GM18858 (cell line): Measurements from ENCODE around the gene FYTTD1.

Experiments
- ATAC-seq: cut with Tn5 transposase; IDR thresholded peaks from one replicate; pipeline ENCODE4 v1.9.1; 2021; ENCODE audit not compliant: unreplicated experiment

The FYTTD1 gene

DNA sequence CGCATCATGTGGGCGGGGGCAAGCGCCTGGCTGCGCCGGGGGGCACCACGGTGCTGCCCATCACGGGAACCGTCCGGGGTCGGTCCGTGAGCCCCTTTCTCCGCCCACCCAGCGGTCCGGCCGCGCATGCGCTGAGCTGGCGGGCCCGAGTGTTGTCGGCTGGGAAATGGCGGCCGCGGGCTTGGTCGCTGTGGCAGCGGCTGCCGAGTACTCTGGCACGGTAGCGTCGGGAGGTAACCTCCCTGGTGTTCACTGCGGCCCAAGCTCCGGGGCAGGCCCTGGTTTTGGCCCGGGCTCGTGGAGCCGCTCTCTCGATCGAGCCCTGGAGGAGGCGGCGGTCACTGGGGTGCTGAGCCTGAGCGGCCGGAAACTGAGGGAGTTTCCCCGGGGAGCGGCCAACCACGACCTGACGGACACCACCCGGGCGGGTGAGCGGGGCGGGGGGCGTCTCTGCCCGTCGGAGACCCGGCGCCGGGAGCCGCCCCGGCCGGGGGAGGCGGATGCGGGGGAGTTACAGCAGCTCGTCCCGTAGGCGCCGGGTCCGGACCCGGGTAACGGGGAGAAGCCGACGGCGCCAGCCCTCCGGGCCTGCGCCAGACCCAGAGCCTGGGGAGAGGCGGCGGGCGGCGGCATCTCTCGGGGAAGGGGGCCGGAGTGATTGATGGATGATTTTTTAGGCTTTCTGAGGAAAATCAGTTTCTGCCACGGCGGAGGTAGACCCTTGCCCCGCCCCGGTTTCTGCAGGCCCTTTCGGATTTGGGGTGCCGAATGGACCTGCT lies 41.6 kb downstream of the FYTTD1 start, which contains the start of gene LRCH3:
TSS of gene LRCH3 (plus strand) at position 142 of the 779 bp plus-strand sequence. CDS start at position 167, 25 bp downstream.
- ATAC-seq: peak; percentile 53

DNA sequence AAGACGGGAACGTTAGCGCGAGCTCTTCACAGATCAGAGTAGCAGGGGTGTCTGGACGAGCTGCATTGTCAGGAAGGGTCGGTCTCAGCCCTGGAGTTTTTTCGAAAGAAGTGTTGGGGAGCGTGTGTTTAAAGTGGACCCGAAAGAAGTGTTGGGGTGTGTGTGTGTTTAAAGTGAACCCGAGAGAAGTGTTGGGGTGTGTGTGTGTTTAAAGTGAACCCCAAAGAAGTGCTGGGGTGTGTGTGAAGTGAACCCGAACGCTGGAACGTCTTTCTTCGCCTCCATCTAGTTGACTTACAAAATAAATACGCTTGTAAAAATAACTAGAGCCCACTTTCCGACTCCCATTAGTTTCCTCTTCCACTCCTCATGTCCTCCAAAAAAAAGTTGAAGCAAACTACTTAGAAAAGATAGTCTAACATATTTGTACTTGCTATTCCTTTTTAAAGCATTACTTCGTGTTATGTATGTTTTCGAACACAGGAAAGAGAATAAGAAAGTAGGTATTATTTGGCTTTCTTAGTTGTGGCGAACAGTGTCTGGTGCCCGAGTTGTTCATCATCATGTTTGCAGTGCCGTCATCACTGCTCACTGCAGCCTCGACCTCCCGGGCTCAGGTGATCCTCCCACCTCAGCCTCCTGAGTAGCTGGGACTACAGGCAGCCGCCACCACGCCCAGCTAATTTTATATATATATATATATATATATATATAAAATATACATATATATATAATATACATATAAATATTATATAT lies 42.4 kb downstream of the FYTTD1 start:
- no peak for ATAC-seq

DNA sequence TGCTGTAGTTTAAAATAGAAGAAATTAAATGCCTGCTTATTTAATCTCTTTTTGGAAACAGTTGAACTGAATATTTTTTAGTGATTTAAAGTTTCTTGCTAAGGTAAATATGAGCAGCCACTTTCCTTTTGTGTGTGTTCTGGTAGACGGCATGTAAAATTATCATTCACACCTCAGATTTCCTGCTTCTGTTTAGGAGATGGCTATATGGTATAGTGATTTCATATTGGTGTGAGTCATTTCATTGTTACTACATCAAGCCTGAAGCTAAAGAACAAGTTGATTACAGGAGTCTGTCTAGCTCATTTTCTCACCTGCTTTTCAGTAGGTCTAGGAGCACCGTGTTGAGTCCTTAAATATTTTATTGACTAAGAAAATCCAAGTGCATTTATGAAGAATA lies 43.6 kb downstream of the FYTTD1 start:
- ATAC-seq: peak; percentile 27

DNA sequence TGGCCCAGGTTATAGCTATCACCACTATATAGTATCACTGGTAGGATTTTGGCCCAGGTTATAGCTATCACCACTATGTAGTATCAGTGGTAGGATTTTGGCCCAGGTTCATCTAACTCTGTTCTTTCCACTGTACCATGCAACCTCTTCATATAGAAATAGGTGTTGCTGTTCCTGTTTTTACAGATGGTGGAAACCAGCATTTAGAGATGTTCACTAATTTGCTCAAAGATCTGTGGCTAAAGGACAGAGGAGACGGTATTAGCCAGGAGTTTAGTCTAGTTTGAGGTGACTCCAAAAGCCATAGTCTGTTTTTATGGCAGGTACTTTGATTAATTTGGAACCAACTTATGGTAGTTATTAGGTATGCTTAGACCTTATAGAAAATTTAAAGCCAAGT lies 44.4 kb downstream of the FYTTD1 start:
- peak; percentile 21 for ATAC-seq

DNA sequence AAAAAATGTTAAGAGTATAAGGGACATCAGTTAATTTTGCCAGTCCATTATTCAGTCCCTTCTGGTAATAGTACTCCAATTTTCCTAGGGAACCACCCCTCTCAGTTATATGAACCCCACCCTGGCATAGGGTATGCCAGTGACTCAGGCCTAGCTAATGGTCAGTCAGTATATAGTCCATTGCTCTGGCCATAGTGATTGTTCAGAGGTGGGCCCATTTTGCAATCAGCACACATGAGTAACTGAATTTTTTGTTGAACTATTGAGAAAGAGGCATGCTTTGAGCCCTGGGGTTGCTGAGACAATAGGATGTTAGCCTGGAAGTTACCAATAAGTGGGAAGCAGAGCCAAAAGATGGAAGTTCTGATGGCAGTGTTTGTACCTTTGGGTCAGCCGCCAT lies 45.5 kb downstream of the FYTTD1 start:
- ATAC-seq: no peak

DNA sequence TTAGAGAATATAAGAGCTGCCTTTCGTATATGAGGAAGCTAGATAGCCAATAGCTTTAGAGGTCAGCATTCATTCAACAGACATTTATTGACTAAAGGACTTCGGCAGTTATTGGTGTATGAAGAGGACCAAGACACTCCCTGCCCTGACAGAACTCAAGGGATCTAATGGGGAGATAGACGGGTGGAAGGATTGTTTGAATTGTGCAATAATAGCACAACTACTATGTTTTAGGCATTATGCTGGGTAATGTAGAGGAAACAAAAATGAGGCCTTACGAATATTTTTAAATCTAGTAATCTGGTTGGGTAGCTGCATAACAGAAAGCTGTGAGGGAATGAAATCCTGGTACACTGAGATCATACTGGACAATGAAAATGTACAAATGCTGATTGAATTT lies 46.4 kb downstream of the FYTTD1 start:
- ATAC-seq: no peak

DNA sequence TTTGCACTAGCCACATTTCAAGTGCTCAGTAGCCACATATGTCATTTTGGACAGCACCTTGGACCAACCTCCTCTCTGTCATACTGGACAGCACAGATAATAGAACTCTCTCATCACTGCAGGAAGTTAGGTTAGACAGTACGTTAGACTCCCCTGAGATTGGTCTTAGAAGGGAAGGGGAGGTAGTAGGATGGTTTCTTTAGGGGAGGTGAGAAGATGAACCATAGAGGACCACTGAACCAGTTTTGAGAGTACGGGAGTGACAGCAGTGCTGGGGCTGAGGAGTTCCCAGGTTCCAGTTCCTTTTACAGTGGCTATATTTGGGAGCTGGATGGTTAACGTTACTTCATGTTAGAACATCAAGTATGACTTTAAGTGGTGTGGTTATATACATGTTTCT lies 49.2 kb downstream of the FYTTD1 start:
- peak; percentile 31 for ATAC-seq

DNA sequence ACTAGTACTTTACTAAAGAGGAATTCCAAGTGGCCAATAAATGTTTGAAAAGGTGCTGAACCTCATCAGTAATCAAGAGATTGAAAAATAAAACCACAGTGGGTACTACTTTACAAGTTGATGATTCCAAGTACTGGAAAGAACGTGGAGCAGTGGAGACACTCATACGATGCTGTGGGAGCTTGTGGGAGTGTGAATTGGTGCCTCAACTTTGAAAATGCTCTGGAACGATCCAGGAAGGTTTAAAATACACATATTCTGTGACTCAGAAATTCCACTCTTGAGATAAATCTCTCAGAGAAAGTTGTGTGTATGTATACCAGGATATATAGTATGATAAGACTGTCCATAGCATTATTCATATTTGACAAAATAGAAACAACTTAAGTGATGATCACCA lies 50.7 kb downstream of the FYTTD1 start:
- no peak for ATAC-seq

DNA sequence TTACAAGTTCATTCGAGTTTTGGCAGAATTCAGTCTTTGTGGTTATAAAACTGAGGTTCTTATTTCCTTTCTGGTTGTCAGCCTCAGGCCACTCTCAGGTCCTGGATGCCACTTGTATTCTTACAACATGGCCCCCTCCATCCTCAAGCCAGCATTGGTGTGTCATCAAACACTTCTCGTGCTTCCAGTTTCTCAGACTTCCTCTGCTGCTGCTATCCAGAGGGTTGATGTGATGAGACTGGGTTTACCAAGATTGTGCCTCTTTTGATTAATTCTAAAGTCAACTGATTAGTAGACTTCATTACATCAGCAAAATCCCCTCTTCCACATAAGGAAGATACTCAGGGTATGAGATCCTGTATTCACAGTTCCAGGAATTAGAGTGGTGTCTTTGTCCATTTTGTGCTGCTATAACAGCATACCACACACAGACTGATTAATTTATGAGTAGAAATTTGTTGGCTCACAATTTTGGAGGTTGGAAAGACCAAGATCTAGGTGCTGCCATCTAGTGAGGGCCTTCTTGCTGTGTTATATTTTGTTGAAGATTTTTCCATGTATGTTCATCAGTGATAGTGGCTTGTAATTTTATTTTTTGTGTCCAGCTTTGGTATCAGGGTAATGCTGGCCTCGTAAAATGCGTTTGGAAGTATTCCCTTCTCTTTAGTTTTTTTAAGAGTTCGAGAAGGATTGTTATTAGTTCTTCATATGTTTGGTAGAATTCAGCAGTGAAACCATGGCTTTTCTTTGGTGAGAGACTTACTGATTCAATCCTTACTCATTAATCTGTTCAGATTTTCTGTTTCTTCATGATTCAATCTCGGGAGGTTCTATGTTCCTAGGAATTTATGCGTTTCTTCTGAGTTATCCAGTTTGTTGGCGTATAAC lies 52.5 kb downstream of the FYTTD1 start:
- ATAC-seq: no peak

DNA sequence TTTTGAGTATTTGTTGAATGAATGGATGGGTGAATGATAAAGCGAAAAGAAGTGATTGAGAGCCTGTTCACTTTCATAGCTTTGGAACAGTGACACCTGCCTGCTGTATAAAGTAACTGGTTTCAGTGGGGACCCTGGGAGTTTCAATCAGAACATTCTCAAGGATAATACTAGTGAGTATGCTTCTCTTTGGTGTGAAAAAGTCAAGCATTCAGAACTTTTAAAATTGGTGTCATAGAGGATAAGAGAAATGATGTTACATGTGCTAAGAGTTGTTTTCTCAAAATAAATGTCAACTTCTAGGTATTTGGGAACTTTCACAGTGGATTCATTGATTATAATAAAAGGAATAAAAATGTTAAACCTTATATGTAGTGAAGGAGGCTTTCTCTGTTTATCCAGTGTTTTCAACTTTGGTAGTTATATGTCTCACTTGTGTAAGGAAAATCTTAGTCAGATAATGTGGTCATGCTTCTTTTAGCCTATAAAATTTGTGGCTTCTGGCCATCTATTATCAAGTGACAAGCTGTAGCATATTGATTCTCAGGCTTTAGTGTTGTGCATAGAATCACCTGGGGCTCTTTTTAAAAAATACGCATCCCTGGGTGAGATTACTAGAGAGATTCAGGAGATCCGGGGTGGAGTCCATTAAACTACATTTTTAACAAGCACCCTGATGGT lies 53.2 kb downstream of the FYTTD1 start:
- ATAC-seq: no peak

DNA sequence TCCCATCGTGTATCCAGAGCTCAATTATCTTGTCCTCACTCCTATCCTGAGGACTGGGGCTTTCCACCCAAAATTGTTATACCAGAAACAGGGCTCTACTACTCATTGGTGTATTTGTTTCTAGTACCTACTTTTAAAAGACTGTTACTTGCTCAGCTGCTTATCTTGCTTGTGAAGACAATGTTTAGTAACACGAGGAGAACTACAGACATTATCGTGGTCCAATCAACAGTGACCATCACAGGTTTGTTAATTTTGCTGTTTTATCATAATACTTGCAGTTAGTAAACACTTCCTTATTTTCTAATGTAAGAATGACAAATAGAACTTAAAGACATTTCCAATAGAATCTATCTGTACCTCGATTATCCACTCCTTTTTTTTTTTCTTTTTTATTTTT lies 54.8 kb downstream of the FYTTD1 start:
- ATAC-seq: no peak

DNA sequence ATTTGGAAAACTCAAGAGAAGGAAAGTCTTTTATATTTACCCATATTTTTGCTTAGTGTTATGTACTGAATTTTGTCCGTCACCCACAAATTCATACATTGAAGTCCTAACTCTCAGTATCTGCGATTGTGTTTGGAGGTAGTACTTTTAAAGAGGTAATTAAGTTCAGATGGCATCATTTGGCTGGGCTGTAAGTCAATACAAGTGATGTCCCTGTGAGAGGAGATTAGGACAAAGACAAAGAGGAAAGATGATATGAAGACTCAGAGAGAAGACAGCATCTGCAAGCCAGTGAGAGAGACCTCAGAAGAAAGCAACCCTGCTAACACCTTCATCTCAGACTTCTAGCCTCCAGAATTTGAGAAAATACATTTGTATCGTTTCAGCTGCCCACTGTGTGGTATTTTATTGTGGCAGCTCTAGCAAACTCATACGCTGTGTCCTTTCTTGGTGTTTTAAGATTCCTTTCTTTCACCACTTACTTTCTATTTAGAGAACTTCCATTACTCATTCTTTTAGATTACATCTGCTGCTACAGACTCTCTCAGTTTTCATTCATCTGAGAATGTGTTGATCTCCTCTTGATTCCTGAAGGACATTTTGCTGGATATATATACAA lies 58.4 kb downstream of the FYTTD1 start:
- ATAC-seq: no peak

DNA sequence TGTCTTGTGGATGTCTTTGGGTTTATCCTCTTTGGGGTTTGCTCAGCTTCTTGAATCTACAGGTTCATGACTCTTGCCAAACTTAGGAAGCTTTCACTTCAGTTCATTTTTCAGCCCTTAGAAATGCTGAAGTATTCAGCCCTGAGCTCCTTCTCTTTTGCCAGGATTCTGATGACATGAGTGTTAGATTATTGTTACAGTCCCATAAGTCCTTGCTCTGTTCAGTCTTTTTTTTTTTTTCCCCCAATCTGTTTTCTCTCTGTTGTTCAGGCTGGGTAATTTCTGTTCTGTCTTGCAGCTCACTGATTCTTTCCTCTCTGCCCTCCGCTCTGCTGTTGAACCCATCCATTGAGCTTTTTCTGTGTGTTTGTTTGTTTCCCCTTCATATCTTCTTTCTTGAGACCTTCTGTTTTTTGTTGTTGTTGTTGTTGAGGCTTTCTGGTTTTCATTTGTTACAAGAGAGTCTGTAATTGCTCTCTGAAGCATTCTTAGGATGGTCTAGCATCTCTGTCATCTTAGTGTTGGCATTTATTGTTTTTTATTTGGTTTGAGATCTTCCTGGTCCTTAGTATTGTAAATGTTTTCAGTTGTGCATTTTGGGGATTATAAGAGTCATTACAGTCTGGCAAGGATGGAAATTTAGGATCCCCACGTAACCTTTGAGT lies 59.8 kb downstream of the FYTTD1 start:
- no peak for ATAC-seq

DNA sequence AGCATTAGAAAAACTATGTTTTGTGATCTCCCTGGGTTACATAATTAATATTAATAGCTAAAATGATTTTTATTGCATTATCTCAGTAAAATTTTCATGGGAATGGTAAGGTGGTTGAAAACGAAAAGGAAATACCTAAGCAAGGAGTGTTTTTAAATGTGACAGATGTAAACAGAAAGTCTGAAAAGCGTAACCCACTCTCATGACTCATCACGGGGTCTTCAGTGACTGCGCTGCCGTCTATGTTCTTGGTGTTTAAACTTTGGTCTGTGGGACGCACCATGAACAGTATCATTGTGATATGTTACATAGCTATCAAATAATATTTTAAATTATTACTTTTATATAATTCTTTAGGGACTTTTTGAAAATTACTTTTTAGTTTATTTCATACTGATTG lies 61.2 kb downstream of the FYTTD1 start:
- ATAC-seq: no peak

DNA sequence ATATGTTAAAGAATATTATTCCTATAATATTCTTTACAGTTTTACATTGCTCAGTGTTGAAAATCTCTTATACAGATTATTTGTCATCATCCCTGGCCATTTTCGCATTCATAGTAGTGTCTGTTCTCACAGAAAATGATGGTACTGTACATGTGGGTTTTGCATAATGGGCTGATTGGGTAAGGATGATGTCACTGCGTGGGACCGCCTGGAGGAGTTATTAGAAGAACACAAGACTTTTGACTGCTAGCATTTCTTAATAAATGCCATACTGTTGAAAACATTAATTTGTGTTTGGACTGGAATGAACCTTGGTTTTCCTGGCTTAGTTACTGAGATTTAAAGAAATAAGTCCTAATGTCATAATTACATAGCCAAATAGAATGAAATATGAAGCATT lies 61.7 kb downstream of the FYTTD1 start:
- ATAC-seq: no peak

DNA sequence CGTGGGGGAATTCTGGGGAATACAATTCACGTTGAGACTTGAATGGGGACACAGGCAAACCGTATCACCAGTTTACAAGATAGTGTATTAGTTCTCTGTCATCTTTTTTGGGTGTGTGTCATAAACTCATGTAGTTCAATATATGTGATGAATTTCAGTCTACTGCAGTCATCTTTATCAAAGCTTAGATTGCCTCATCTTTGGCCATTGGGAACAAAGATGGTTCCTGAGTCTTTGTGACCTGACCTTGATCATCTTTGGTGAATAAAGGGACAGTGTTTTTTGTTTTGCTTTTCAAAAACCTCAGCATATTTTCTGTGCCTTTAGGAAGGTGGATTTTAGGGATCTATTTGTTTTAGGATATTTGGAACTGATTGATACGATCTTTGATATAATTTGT lies 64.7 kb downstream of the FYTTD1 start:
- no peak for ATAC-seq

DNA sequence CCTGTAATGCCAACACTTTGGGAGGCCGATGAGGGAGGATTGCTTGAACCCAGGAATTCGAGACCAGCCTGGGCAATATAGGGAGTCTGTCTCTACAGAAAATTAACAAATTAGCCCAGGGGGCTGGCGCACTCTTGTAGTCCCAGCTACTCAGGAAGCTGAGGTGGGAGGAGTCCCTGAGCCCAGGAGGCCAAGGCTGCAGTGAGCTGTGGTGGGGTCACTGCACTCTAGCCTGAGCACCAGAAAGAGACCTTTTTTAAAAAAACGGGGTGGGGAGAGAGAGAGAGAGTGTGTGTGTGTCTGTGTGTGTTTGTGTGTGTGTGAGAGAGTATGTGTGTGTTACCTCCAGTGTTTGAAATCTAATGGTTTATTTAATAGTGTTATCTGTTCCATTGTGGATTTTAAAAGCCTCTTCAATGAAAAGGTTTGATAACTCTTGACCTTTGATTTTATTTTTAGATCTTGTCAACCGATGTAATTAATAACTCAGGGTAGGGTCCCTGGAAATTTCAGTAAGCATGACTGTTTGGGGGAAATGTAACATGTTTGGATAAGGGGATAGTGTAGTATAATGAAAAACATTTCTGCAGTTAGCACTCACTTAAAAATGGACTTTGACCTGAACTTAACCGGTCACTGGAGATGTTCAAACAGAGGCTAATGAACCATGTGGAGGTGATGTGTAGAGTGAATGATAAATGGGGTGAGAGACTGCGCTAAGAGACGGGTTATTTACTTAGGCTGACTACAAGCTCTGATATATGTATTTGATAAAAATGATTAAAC lies 71.1 kb downstream of the FYTTD1 start:
- no peak for ATAC-seq

DNA sequence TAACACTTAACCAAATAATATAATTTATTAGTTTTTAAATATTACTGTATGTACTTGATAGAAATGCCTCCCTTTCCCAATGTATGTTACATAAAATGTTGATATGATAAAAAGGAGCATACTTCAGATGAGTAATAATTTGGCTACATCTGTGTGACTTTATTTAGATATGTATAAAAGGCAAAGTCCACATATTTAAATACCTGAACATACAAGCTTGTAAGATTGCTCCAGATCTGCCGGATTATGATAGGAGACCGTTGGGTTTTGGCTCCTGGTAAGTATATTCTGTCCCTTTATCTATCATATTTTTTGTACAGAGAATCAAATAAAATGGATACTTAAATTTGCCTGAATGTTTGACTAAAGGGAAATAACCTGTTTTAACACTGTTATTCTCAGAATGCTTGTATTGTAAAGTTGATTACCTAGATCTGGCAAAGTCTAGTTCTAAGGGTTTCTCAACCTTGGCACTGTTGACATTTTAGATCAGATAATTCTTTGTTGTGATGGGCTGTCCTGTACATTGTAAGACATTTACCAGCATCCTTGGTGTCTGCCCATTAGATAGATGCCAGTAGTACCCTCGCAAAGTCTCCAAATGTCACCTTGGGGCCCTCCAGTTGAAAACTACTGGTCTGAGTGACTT lies 79.8 kb downstream of the FYTTD1 start:
- ATAC-seq: no peak
